Adipose tissue (tissue), 3 donors: Measurements from ENCODE around the gene HORMAD2. TPM values are rescaled to one million over a fixed set of nuclear protein-coding genes. Genes with fewer than 3 reads are reported as not detected.

Experiments
- H3K27ac ChIP-seq: one replicate; pipeline ENCODE4 v1.5.1; 2013; ENCODE audit warnings: low read depth, low read length
- WGBS, 3 donors: extraction: QIAGEN DNeasy Blood & Tissue Kit; methylation state at CpG; one replicate each; pipeline ENCODE4 v1.1.7; 2013; 5-methylcytosine and 5-hydroxymethylcytosine counted together
- polyA plus RNA-seq, 3 donors: library from polyadenylated mRNA; stranded (reverse); fragments of 200-250 nt; gene quantifications; one replicate each; pipeline ENCODE4 v1.2.3, GENCODE V29; 2013
- donor health status: healthy with polysubstance abuse.
- donor health status: Bipolar disorder and iron deficiency.
- donor health status: healthy.

HORMAD2 gene, protein sequence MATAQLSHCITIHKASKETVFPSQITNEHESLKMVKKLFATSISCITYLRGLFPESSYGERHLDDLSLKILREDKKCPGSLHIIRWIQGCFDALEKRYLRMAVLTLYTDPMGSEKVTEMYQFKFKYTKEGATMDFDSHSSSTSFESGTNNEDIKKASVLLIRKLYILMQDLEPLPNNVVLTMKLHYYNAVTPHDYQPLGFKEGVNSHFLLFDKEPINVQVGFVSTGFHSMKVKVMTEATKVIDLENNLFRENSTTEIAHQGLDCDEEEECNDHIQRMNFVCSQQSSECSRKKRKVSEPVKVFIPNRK
- under 1 TPM in 2 of 3 donors, not detected in 1; 0.03 to 0.22 TPM for polyA plus RNA-seq

GRCh38 chr22:30079952-30080533 lies at the start of gene HORMAD2:
Gene HORMAD2, plus strand, starts transcription at chr22:30080464. Its CDS starts 13,489 bp downstream, at chr22:30093953.
- no peak within 1 kb of the TSS for H3K27ac ChIP-seq
- 26 to 33% (median 31%) methylated on average over 52 to 53 of the region's 53 CpGs for WGBS, 3 donors

DNA sequence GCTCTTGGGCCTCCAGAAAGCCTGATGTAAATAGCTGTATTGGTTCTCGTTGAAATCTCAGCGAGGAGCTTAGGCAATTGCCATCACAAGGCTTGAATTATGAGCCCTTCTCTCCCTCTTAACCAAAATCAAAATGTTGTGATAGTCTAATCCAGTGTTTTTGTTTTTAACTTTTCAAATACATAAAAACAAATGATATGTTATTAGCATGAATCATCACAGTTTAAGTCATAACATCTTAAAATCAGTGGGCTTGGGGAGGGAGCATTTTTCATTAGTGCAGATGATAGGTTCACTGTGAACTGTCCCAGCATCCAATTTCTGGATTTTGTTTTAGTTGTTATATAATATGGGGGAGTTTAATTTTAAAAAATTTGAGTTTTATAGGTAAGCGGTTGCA lies 48.9 kb upstream of the HORMAD2 start:
- no peak overlapping the region for H3K27ac ChIP-seq
- 88 to 94% (median 90%) methylated on average over 3 of the region's 3 CpGs for WGBS, 3 donors

DNA sequence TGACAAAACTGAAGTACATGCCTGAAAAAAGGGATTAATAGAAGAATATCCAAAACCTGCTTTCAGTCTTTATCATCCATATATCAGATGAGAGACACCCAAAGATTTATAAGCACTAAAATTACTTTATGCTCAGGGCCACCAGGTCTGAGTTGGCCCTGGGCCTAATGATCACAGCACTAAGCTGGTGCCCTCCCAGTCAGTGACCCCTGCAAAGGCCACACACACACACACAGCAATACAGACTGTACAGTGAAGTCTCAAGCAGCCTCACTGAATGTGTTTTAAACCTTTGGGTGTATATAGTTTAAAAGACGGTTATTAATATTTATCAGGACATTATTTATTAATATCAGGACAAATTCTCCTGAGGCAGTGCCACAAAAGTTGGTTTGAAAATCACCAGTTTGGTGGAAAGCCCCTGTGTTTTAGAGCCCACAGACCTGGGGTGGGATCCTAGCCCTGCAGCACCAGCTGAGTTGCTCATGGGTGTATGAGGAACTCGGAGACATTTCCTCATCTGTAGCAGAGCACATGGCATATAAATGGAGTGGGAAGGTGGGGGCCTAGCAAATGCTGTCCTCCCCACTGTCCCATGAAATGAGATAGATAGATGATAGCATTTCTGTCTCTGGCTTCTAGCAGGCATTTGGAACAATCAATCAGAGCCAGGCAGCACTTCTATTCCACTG lies 48.4 kb upstream of the HORMAD2 start:
- H3K27ac ChIP-seq = no peak overlapping the region
- 69 to 82% (median 76%) methylated on average over 2 of the region's 2 CpGs for WGBS, 3 donors

- H3K27ac ChIP-seq = no peak overlapping the region
- WGBS, 3 donors = 67 to 85% (median 78%) methylated on average over 4 of the region's 4 CpGs
These were observed 47.1 kb upstream of the HORMAD2 start for GRCh38 chr22:30033137-30033536.

DNA sequence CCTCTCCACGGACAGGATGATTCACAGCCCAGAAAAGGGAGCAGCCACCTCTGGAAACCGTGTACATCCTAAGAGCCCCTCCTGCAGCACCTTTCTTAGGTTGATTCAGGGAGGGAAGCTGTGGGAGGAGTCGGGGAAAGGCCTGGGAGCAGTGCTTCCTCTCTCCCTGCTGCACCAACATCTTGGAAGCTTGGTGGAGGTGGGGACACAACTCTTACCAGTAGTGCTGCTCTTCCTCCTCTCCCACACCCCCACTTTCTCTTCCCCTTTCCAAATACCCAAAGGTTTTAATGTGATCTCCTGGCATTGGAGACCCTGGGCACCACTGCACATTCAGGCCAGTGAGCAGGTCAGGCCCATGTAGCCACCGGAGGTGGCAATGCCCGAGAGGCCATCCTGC lies 46.4 kb upstream of the HORMAD2 start:
- 64 to 73% (median 65%) methylated on average over 5 of the region's 5 CpGs for WGBS, 3 donors

GRCh38 chr22:30036656-30037055 lies 43.6 kb upstream of the HORMAD2 start:
- 88 to 95% (median 94%) methylated on average over 2 of the region's 2 CpGs for WGBS, 3 donors

More for the DNA sequence above, 46.4 kb upstream of the HORMAD2 start:
- H3K27ac ChIP-seq = no peak overlapping the region

DNA sequence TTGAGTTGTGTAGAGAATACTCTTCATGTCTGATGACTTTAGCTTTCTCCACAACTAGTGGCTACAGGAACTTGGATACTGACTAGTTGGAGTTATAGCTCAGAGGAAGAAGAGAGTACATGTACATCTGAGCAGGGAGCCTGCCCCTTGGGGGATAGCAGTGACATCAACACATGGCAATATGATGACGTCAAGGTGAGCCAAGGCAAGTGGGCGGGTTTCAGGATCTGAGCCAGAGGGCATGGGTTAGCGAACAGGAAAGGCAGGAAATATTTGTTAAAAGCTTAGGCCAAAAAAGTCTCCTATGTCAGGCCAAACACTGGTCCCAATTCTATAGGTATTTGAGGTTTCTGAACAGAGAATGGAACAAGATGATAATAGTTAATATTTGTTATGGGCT lies 42.0 kb upstream of the HORMAD2 start:
- no peak overlapping the region for H3K27ac ChIP-seq
- 29 to 54% (median 35%) methylated on average over 3 of the region's 3 CpGs for WGBS, 3 donors

More at GRCh38 chr22:30036656-30037055, 43.6 kb upstream of the HORMAD2 start:
- no peak overlapping the region for H3K27ac ChIP-seq

DNA sequence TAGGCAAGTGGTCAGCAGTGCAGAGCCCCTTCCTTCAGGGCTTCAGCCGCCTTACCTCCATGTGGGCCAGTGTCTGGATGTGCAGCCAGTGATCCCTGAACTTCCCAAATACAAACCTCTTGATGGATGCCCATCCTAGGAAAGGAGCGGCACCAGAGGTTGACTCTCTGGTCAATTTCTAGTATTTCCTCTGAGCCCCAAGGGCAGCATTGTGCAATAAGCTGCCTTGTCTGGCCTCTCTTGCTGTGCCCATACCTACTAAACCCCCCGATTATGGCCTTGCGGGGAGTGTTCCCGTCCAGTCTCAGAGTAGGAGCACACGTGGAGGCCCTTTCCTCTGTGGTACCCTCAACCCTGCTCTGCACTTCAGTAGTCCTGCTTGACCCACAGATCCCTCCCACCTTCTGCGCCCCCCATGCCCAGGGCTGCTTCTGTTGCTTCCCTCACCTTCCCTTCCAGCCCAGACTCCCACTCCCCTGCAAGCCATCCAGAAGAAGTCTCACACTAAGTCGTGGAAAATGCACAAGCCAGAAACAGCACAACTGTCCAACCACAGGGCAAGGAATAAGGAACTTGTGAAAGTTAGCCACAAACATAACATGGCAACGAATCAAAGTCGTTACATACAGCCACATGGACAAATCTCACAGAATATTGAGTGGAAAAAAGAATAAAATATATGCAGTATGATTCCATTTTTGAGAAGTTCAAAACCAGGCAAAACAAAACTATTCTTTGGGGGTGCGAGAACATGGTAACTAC lies 39.6 kb upstream of the HORMAD2 start:
- 68 to 87% (median 76%) methylated on average over 11 of the region's 11 CpGs for WGBS, 3 donors
- H3K27ac ChIP-seq = no peak overlapping the region

DNA sequence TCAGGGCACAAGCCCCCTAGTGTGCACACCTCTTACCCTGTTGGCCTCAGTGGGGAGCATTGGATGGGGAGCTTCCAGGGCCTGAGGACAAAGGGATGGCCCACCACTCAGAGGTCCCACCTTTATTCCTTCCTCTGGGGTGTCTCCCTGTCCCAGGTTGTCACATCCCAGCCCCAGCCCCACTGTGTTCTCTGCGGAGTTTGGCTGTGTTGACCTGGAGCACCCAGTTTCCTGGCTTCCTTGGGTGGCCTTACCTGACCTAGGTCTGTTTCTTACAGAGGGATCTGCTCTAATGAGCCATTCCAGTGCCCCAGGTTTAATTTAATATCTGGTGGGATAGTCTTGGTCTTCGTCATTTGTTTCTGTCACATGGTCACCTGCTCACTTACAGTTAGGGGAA lies 38.8 kb upstream of the HORMAD2 start:
- 80 to 93% (median 92%) methylated on average over 2 of the region's 2 CpGs for WGBS, 3 donors
- no peak overlapping the region for H3K27ac ChIP-seq

DNA sequence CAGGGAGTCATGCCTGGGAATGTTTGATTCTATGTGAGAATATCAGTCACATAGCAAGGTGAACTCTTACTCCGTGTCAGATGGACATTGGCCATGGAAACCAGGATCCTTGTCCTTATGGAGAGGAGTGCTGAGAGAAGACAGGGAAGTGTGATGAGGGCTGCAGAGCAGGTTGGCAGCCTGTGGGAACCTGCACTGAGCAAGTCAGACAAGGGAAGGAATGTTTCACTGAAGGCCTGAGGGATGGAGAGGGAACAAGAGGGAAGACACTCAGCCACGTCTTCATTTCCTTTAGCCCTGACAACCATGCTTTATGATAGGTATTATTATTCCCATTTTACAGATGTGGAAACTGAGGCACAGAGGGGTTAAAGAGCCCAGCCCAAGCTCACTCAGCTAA lies 38.4 kb upstream of the HORMAD2 start:
- no peak overlapping the region for H3K27ac ChIP-seq
- 87 to 93% (median 91%) methylated on average over 2 of the region's 2 CpGs for WGBS, 3 donors

DNA sequence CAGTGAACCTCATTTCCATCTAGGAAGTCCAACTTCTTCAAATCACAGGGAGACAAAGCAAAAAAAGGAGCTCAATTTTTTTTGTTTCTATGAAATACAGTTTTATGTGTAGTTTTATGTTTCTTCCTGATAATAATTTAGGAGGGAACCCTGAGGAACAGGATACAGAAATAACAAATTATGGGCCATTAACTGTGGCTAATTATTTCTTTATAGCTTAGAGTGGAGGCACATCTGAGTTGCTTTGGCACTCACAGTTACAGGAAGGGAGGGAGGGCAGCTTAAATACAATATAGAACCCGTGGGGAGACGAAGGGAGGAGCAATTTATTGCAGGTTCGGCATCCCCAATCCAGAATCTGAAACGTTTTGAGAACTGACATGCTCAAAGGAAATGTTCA lies 37.1 kb upstream of the HORMAD2 start:
- 46 to 53% (median 49%) methylated on average over 4 of the region's 4 CpGs for WGBS, 3 donors
- H3K27ac ChIP-seq = no peak overlapping the region

DNA sequence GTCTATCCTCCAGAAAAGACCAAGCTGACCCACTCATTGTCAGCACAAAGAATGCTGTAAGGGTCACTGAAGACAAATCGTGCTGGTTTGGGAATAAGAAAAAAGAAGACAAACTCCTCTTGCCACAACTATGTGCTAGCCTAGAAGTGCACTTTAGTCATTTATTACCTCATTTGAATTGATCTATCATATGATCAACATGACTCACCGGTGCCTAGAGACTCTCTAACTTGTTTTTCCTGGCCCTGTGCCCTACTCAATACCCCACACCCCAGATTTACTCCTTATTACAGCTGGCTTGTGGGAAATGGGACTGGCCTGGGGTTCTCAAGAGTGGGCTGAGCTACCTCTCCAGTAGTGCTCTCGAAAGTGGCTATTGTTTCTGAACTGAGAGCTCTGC lies 35.9 kb upstream of the HORMAD2 start:
- no peak overlapping the region for H3K27ac ChIP-seq
- 32 to 55% (median 40%) methylated on average over 3 of the region's 3 CpGs for WGBS, 3 donors

- H3K27ac ChIP-seq = no peak overlapping the region
- WGBS, 3 donors = 80 to 86% (median 83%) methylated on average over 4 of the region's 4 CpGs
These were observed 35.3 kb upstream of the HORMAD2 start for GRCh38 chr22:30044881-30045493.

GRCh38 chr22:30045494-30045887 lies 34.8 kb upstream of the HORMAD2 start:
- WGBS, 3 donors = 81 to 88% (median 87%) methylated on average over 4 of the region's 4 CpGs
- no peak overlapping the region for H3K27ac ChIP-seq

DNA sequence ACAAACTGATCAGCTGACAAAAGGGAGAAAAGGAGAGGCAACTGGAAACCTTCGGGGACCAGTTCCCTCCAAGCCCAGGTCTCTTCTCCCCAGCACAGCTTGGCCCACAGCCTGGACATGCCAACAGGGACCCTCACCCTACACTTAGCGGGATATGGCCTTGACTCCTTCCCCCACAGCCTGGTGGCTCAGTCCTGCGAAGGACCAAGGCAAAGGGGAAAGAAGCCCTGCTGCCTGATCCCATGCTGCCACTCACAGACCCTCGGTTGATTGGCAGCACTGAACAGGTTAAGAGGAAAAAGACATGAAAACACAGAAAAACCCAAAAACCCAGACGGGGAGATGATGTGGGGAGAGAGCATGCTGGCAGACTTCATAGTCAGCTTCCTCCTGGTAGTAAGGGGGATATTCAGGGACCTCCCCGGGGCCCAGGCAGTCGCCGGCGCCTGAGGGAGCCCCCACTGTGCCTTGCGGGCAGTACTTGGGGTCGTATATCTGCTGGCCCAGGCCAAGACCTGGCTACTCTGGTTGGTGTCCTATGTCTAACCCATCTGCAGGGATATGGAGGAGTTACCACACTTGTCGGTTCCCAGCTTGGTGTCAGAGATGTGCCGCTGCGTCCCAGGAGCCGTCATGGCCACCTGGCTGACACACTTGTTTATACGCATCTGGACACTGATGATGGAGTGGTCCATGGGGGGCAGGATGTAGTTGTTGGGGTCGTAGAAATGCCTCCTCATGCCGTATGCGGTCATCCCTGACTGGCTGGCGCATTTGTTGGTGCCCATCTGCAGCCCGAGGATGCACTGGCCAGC lies 34.2 kb upstream of the HORMAD2 start:
- WGBS, 3 donors = 94 to 97% (median 96%) methylated on average over 21 of the region's 21 CpGs
- H3K27ac ChIP-seq = no peak overlapping the region

DNA sequence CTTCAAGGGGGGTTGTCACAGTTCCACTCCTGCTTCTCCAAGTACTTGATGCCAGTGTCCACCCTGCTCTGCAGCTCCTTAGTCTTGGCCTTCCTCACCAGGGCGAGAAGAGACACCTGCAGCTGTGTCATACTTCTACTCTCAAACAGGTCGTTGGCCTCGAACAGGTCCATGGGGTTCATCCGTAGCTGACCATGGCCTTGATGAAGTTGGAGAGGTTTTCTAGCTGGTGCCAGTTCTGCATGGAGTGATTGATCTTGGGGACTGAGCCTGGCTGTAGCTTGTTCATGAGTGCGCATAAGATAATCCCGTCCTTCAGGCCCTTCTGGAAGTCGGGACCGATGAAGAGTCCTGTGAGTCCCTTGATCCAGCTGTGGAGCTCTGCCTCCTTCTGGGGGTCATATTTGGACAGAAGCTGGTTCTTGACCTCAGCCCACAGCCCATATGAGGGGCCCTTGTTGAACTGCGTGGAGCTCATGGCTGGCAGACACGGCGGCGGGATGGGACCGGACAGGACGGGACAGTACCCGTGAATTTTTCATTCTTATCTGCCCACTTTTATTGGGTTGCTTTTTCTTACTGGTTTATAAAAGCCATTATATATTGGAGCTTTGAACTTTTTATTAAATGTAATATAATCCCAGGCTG lies 33.4 kb upstream of the HORMAD2 start:
- WGBS, 3 donors = 94 to 98% (median 97%) methylated on average over 15 of the region's 15 CpGs
- no peak overlapping the region for H3K27ac ChIP-seq

DNA sequence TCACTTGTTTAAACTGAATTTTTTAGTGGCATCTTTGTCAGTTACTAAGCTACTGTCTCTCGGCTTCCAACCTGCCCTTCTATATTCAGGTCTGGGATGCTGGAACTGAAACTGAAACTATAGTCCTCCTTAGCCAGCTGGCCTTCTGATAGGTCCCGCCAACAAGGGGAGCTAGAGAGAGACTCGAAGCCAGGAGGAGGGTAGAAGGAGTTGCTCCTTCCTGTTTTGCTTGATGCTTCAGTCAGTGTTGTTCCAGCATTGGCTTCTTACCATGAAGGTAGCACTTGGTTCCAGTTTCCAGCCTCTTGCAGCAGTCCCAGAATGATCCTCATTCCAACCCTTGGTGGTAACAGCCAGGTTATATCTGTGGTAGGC lies 32.9 kb upstream of the HORMAD2 start:
- WGBS, 3 donors = 51 to 70% (median 57%) methylated on average over 3 of the region's 3 CpGs
- no peak overlapping the region for H3K27ac ChIP-seq
